HepG2 (cell line): Measurements from ENCODE around the gene B3GNT9.

Experiments
- ELF4 ChIP-seq: sonication (generic); formaldehyde crosslinking; IDR thresholded peaks from 2 replicates; pipeline ENCODE4 v1.5.0; 2020; ENCODE audit warnings: missing genetic modification reagents, mild to moderate bottlenecking, moderate library complexity, borderline replicate concordance
- MTA3 ChIP-seq: sonication (generic); formaldehyde crosslinking; IDR thresholded peaks from 2 replicates; pipeline ENCODE4 v1.4.0; 2020; ENCODE audit warnings: missing genetic modification reagents
- PAX8 ChIP-seq: sonication (generic); formaldehyde crosslinking; IDR thresholded peaks from 2 replicates; pipeline ENCODE4 v1.8.0; 2022; ENCODE audit warnings: mild to moderate bottlenecking, missing genetic modification reagents, borderline replicate concordance
- POLR2A ChIP-seq, 2 experiments: IDR thresholded peaks; 2 replicates each; pipeline ENCODE4 v1.6.1; 2011; ENCODE audit warnings: low read depth in 2 of 2, low read length in 2 of 2, mild to moderate bottlenecking in 1 of 2, moderate library complexity in 1 of 2; ENCODE audit not compliant: insufficient read depth in 1 of 2
- RXRB ChIP-seq: IDR thresholded peaks from 2 replicates; pipeline ENCODE4 v1.6.1; 2016; ENCODE audit warnings: borderline replicate concordance, missing genetic modification reagents, missing compliant biosample characterization
- TCF7 ChIP-seq: sonication (generic); IDR thresholded peaks from 2 replicates; pipeline ENCODE4 v1.6.1; 2016; ENCODE audit warnings: antibody characterized with exemption, low read depth
- ZFP36L1 ChIP-seq: sonication (generic); formaldehyde crosslinking; IDR thresholded peaks from 2 replicates; pipeline ENCODE4 v1.8.0; 2022; ENCODE audit warnings: mild to moderate bottlenecking, missing genetic modification reagents, moderate library complexity
- TF ChIP-seq, protein P1 (sequence below): sonication (generic); formaldehyde crosslinking; IDR thresholded peaks from 2 replicates; pipeline ENCODE4 v1.5.0; 2020; ENCODE audit warnings: mild to moderate bottlenecking, missing genetic modification reagents, moderate library complexity
- TF ChIP-seq, protein P2 (sequence below): sonication (generic); formaldehyde crosslinking; IDR thresholded peaks from 2 replicates; pipeline ENCODE4 v1.9.0; 2021; ENCODE audit warnings: missing genetic modification reagents, mild to moderate bottlenecking, borderline replicate concordance
- TF ChIP-seq, protein P3 (sequence below): conservative IDR thresholded peaks from 2 replicates; pipeline ENCODE4 v1.6.1; 2018; ENCODE audit warnings: missing genetic modification reagents

DNA sequence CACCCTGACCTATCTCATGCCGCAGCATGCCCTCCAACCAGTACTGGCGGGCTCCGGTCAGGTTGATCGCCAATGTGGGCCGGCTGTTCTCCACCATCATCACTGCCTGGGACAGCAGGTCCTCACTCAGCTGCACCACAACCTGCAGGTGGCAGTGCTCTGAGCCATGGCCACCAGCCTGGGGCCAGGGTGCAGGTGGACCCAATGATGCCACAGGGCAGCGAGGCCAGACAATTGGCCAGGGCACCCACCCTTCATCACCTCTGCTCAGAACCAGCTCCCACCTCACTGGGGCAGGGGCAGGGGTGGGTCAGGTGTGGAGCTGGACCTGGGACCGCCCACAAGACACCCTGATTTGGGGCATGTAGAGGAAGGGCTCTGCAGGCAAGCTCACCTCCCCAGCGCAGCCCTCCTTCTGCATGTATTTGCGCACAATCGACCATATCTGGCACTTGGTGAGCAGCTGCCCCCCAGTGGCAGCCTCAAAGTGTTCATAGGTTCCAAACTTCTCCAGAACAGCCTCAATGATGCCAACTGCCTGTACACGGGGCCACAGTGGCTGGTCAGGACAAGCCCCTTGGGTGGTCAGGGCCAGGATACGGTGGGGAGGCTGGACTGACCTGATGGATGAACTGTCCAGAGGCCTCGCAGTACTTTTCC, 28.8 kb upstream of the B3GNT9 start:
- TF ChIP-seq TCF7: no peak
- TF ChIP-seq, protein P1, sequence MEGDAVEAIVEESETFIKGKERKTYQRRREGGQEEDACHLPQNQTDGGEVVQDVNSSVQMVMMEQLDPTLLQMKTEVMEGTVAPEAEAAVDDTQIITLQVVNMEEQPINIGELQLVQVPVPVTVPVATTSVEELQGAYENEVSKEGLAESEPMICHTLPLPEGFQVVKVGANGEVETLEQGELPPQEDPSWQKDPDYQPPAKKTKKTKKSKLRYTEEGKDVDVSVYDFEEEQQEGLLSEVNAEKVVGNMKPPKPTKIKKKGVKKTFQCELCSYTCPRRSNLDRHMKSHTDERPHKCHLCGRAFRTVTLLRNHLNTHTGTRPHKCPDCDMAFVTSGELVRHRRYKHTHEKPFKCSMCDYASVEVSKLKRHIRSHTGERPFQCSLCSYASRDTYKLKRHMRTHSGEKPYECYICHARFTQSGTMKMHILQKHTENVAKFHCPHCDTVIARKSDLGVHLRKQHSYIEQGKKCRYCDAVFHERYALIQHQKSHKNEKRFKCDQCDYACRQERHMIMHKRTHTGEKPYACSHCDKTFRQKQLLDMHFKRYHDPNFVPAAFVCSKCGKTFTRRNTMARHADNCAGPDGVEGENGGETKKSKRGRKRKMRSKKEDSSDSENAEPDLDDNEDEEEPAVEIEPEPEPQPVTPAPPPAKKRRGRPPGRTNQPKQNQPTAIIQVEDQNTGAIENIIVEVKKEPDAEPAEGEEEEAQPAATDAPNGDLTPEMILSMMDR (CRISPR knock-in tag): peak; percentile 63
- TF ChIP-seq MTA3 (CRISPR knock-in tag): no peak
- TF ChIP-seq, protein P2, sequence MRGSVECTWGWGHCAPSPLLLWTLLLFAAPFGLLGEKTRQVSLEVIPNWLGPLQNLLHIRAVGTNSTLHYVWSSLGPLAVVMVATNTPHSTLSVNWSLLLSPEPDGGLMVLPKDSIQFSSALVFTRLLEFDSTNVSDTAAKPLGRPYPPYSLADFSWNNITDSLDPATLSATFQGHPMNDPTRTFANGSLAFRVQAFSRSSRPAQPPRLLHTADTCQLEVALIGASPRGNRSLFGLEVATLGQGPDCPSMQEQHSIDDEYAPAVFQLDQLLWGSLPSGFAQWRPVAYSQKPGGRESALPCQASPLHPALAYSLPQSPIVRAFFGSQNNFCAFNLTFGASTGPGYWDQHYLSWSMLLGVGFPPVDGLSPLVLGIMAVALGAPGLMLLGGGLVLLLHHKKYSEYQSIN (CRISPR knock-in tag): no peak
- no peak for TF ChIP-seq ELF4 (CRISPR knock-in tag)
- no peak for TF ChIP-seq ZFP36L1 (CRISPR knock-in tag)
- no peak for TF ChIP-seq RXRB (CRISPR knock-in tag)
- TF ChIP-seq, protein P3, sequence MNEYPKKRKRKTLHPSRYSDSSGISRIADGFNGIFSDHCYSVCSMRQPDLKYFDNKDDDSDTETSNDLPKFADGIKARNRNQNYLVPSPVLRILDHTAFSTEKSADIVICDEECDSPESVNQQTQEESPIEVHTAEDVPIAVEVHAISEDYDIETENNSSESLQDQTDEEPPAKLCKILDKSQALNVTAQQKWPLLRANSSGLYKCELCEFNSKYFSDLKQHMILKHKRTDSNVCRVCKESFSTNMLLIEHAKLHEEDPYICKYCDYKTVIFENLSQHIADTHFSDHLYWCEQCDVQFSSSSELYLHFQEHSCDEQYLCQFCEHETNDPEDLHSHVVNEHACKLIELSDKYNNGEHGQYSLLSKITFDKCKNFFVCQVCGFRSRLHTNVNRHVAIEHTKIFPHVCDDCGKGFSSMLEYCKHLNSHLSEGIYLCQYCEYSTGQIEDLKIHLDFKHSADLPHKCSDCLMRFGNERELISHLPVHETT (CRISPR knock-in tag): no peak
- TF ChIP-seq PAX8 (CRISPR knock-in tag): no peak
- TF ChIP-seq POLR2A (IDR thresholded peaks at IDR 0.05; ENCODE audit: insufficient read depth in 1 of 2, low read depth in 2 of 2, low read length in 2 of 2): no peak
